Panc1 (cell line): ENCODE data around the gene SSBP4.
A peak's percentile ranks its signal among the peaks of the same experiment; 100 is the strongest.

ENCODE experiments used
- CTCF ChIP-seq: fragments of 450-650 bp; IDR thresholded peaks from 2 replicates; pipeline ENCODE4 v1.5.1; 2017; ENCODE audit warnings: mild to moderate bottlenecking
- REST ChIP-seq, 2 experiments: IDR thresholded peaks; 2 replicates each; pipeline ENCODE4 v1.6.1; 2011 to 2012; ENCODE audit warnings: low read depth in 2 of 2, control low read depth in 1 of 2, low read length in 1 of 2, mild to moderate bottlenecking in 1 of 2, moderate library complexity in 1 of 2; ENCODE audit not compliant: insufficient read depth in 1 of 2

DNA sequence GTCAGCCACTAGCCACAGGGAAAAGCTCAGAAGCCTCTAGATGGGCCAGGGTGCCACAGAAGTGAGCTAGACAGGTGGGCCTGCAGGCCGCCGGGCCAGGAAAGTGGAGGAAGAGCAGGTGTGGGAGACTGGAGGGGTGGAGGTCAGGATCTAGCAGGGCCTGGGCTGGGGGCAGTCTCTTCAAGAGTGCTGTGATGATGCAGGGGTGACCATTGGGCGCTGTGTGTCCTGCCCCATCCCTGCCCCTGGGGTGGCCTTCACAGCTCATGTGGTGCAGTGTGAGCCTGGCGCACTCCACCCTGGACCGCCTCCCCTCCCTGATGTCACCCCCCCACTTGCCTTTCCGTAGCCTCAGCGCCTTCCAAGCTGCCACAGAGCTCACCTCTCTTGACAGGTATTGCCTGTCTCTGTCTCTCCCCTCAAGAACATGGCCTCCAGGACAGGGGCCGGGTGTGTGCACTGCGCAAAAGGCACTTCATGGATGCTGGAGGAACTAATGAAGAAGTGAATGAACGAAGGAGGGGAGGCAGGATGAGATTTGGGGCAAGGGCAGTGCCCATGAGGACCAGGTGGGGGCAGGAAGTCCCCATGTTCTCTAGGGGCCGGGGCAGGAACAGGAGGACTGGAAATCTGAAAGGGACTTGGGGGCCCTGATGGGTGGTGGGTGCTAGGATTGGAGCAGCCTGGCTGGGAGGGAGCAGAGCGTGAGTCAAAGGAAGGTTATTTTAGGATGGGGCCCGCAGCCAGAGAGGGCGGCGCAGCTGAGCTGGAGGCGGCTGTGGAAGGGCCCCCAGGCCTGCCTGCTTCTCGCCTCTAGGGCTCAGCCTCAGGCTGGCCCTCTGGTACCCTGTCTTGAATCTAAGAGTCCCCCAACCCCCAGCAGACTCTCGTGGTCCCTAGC is 6.6 kb downstream of the SSBP4 start:
- TF ChIP-seq CTCF (peak; percentile 14; the same call in 1 of the 2 replicates), REST (IDR thresholded peaks at IDR 0.05; ENCODE audit: insufficient read depth in 1 of 2, low read depth in 2 of 2, low read length in 1 of 2) (no peak)
